SJCRH30 (cell line): Measurements from ENCODE around the gene ZPLD1. TPM values are rescaled to one million over a fixed set of nuclear protein-coding genes. Genes with fewer than 3 reads are reported as not detected.

Source experiments
- DNase-seq, 2 experiments: peaks; one replicate each; pipeline ENCODE4 v3.0.0-alpha.2; 2015 to 2020
- H3K27ac ChIP-seq: fragments of 250-450 bp; sonication (Bioruptor Pico); 2 replicates; pipeline ENCODE4 v1.5.1; 2020; ENCODE audit warnings: mild to moderate bottlenecking, moderate library complexity
- H3K27me3 ChIP-seq: fragments of 250-450 bp; sonication (Bioruptor Pico); 2 replicates; pipeline ENCODE4 v1.5.1; 2020; ENCODE audit warnings: mild to moderate bottlenecking, moderate library complexity
- H3K36me3 ChIP-seq: fragments of 250-450 bp; sonication (Bioruptor Pico); 2 replicates; pipeline ENCODE4 v1.5.1; 2020; ENCODE audit warnings: mild to moderate bottlenecking, moderate library complexity
- H3K4me1 ChIP-seq: fragments of 250-450 bp; sonication (Bioruptor Pico); 2 replicates; pipeline ENCODE4 v1.5.1; 2020; ENCODE audit warnings: mild to moderate bottlenecking, moderate library complexity
- H3K4me3 ChIP-seq: fragments of 250-450 bp; sonication (Bioruptor Pico); 2 replicates; pipeline ENCODE4 v1.5.1; 2020; ENCODE audit warnings: mild to moderate bottlenecking, moderate library complexity
- H3K9me3 ChIP-seq: fragments of 250-450 bp; sonication (Bioruptor Pico); replicated peaks from 2 replicates; pipeline ENCODE4 v1.5.1; 2020; ENCODE audit warnings: mild to moderate bottlenecking, moderate library complexity
- total RNA-seq: library from RNA; depleted of rRNA; stranded (reverse); fragments of >200 nt; shearing (Covaris generic); gene quantifications from 2 replicates; pipeline ENCODE4 v1.2.3, GENCODE V29; 2014

ZPLD1 gene
- total RNA-seq, 1 experiment from 2014 or later = 0.14 TPM

- Histone ChIP-seq H3K4me3 (no peak overlapping the region), H3K36me3 (no peaks in the 10 kb centered on the region), H3K27me3 (no peaks in the 10 kb centered on the region), H3K9me3 (no peaks in the 10 kb centered on the region), H3K27ac (no peak overlapping the region), H3K4me1 (peaks cover 13% of the 10 kb centered on the region)
- DNase-seq = no peak
Observed at GRCh38 chr3:102526865-102527264, 92.0 kb downstream of the ZPLD1 start.

- DNase-seq = no peak
- H3K4me3 ChIP-seq = no peak overlapping the region
- no peaks in the 10 kb centered on the region for H3K9me3 ChIP-seq
- no peak overlapping the region for H3K27ac ChIP-seq
- no peaks in the 10 kb centered on the region for H3K27me3 ChIP-seq
- no peaks in the 10 kb centered on the region for H3K36me3 ChIP-seq
- peaks cover 13% of the 10 kb centered on the region for H3K4me1 ChIP-seq
Observed at GRCh38 chr3:102528727-102529126, 93.9 kb downstream of the ZPLD1 start.
